Endothelial cell of umbilical vein (primary cell): ENCODE results near the gene SMG1. TPM values are rescaled to one million over a fixed set of nuclear protein-coding genes. Genes with fewer than 3 reads are reported as not detected.

Experiments used
- BruUV-seq: library from RNA; stranded (reverse); fragments of 400-500 nt; replicated peaks from 2 replicates; lab custom pipeline; 2021; lab: Mats Ljungman, UMichigan
- CTCF ChIA-PET: fragments of 300-600, 350-600 bp; sonication (Branson Sonifier 250); formaldehyde crosslinking; loops from one replicate; lab custom pipeline; 2021; ENCODE audit warnings: antibody characterized with exemption, inconsistent platforms; lab: Charles Lee
- POLR2A ChIA-PET: fragments of 300-600, 350-600 bp; sonication (Branson Sonifier 250); formaldehyde crosslinking; loops from one replicate; lab custom pipeline; 2021; ENCODE audit warnings: antibody characterized with exemption, inconsistent platforms; lab: Charles Lee
- DNase-seq: peaks from one replicate; pipeline ENCODE4 v3.0.0-alpha.2; 2011; ENCODE audit warnings: low read depth, low spot score
- FAIRE-seq: peaks from 2 replicates; lab custom pipeline; 2011; peaks lifted over from hg19 to GRCh38; lab: Jason Lieb, UNC
- H2AFZ ChIP-seq: 2 replicates; pipeline ENCODE4 v1.6.0; 2012; ENCODE audit warnings: low read depth, low read length, control low read depth, inconsistent platforms
- H3K27ac ChIP-seq: 2 replicates; pipeline ENCODE4 v1.5.1; 2011; ENCODE audit warnings: low read depth, mild to moderate bottlenecking, control low read depth, low read length, moderate library complexity; ENCODE audit not compliant: insufficient read depth
- H3K27me3 ChIP-seq, 2 experiments: 2 replicates each; pipeline versions ENCODE4 v1.6.0 to v1.6.1; 2011; ENCODE audit warnings: low read length in 2 of 2, mixed read lengths in 1 of 2; ENCODE audit not compliant: control insufficient read depth in 2 of 2, insufficient read depth in 2 of 2
- H3K36me3 ChIP-seq, 2 experiments: 2 replicates in 1 of 2; 3 replicates in 1 of 2; pipeline ENCODE4 v1.5.1; 2011; ENCODE audit warnings: low read length in 2 of 2, mild to moderate bottlenecking in 1 of 2, moderate library complexity in 1 of 2; ENCODE audit not compliant: control insufficient read depth in 2 of 2, insufficient read depth in 2 of 2; ENCODE audit errors: extremely low read depth in 1 of 2
- H3K4me1 ChIP-seq: 3 replicates; pipeline ENCODE4 v1.5.1; 2011; ENCODE audit warnings: mild to moderate bottlenecking, low read length; ENCODE audit not compliant: control insufficient read depth, insufficient read depth; ENCODE audit errors: extremely low read depth
- H3K4me2 ChIP-seq: 2 replicates; pipeline ENCODE4 v1.6.1; 2011; ENCODE audit warnings: low read length, control low read depth, mixed read lengths; ENCODE audit not compliant: insufficient read depth
- H3K4me3 ChIP-seq, 3 experiments: fragments of 200-600 bp in 1 of 3; sonication (generic), shearing (Covaris generic) in 1 of 3; replicated peaks in 1 of 3; 2 replicates each; pipeline ENCODE4 v1.5.1; 2011 to 2016; ENCODE audit warnings: control low read depth in 3 of 3, low read length in 3 of 3, mild to moderate bottlenecking in 2 of 3, inconsistent platforms in 1 of 3, low read depth in 1 of 3, moderate library complexity in 1 of 3; ENCODE audit not compliant: insufficient read depth in 1 of 3
- H3K79me2 ChIP-seq: 2 replicates; pipeline ENCODE4 v1.6.0; 2012; ENCODE audit warnings: low read length, inconsistent platforms; ENCODE audit not compliant: control insufficient read depth, insufficient read depth
- H3K9ac ChIP-seq: replicated peaks from 2 replicates; pipeline ENCODE3; 2011; ENCODE audit warnings: low read length, control low read depth; ENCODE audit not compliant: insufficient read depth; ENCODE audit errors: extremely low read depth
- H3K9me1 ChIP-seq: replicated peaks from 3 replicates; pipeline ENCODE4 v1.6.0; 2011; ENCODE audit warnings: mild to moderate bottlenecking, low read length; ENCODE audit not compliant: control insufficient read depth, insufficient read depth; ENCODE audit errors: extremely low read depth
- H3K9me3 ChIP-seq: replicated peaks from 2 replicates; pipeline ENCODE4 v1.5.1; 2012; ENCODE audit warnings: low read length, inconsistent platforms; ENCODE audit not compliant: control insufficient read depth, insufficient read depth
- H4K20me1 ChIP-seq: replicated peaks from 2 replicates; pipeline ENCODE3; 2011; ENCODE audit warnings: mild to moderate bottlenecking, low read length; ENCODE audit not compliant: control insufficient read depth, insufficient read depth; ENCODE audit errors: extremely low read depth
- EZH2 ChIP-seq: IDR thresholded peaks from 2 replicates; pipeline ENCODE4 v1.6.1; 2012; ENCODE audit warnings: borderline replicate concordance, low read depth, mild to moderate bottlenecking, moderate library complexity, low read length, inconsistent platforms; ENCODE audit not compliant: severe bottlenecking
- FOS ChIP-seq: IDR thresholded peaks from 2 replicates; pipeline ENCODE4 v1.6.1; 2011; ENCODE audit warnings: mild to moderate bottlenecking, low read length, moderate library complexity, borderline replicate concordance; ENCODE audit not compliant: insufficient read depth
- GATA2 ChIP-seq: IDR thresholded peaks from 2 replicates; pipeline ENCODE4 v1.7.0; 2011; ENCODE audit warnings: low read depth, mild to moderate bottlenecking, moderate library complexity, mixed read lengths, low read length; ENCODE audit not compliant: insufficient read length, insufficient read depth
- JUN ChIP-seq: IDR thresholded peaks from 2 replicates; pipeline ENCODE4 v1.6.1; 2011; ENCODE audit warnings: borderline replicate concordance, low read depth; ENCODE audit not compliant: insufficient read length, insufficient read depth
- MYC ChIP-seq: IDR thresholded peaks from one replicate; pipeline ENCODE4 v1.6.1; 2011; ENCODE audit warnings: mild to moderate bottlenecking, low read depth, low read length
- POLR2A ChIP-seq: IDR thresholded peaks from 2 replicates; pipeline ENCODE4 v1.6.1; 2012; ENCODE audit warnings: low read depth, mild to moderate bottlenecking, control low read depth, low read length
- POLR2AphosphoS5 ChIP-seq: IDR thresholded peaks from 2 replicates; pipeline ENCODE4 v1.6.1; 2012; ENCODE audit warnings: low read depth, mild to moderate bottlenecking, control low read depth, low read length, moderate library complexity; ENCODE audit not compliant: insufficient read depth
- dilution Hi-C: fragments of 300-500 bp; cut with MboI; formaldehyde crosslinking; loops from one replicate; pipeline ENCODE4 v1.15.0; 2019; ENCODE audit warnings: low sequenced_read_pairs; ENCODE audit not compliant: extremely low pct_ligation_motif_present
- intact Hi-C: fragments of 100-400 bp; cut with micrococcal nuclease; formaldehyde crosslinking; loops from one replicate; pipeline ENCODE4 v1.10.0; 2022
- polyA plus RNA-seq, 4 experiments: library from polyadenylated mRNA; depleted of rRNA in 3 of 4; stranded (reverse) in 3 of 4; unstranded in 1 of 4; fragments of >200 nt; gene quantifications; 2 replicates each; pipeline versions ENCODE4 v1.2.1 to v1.2.3, GENCODE V29; 2011 to 2012; ENCODE audit warnings: missing spikeins in 1 of 4
- total RNA-seq: library from RNA; stranded (reverse); gene quantifications from 2 replicates; pipeline ENCODE4 v1.2.3, GENCODE V29; 2021
- TF ChIP-seq, protein P1 (sequence below): IDR thresholded peaks from 2 replicates; pipeline ENCODE4 v1.6.1; 2011; ENCODE audit not compliant: insufficient read depth, insufficient read length
- TF ChIP-seq, protein P2 (sequence below), 2 donors: IDR thresholded peaks; 1 replicate in 1 of 2; 2 replicates in 1 of 2; pipeline ENCODE4 v1.5.1; 2011; ENCODE audit warnings: low read length in 2 of 2, mild to moderate bottlenecking in 2 of 2, moderate library complexity in 2 of 2, control low read depth in 1 of 2, inconsistent platforms in 1 of 2, low read depth in 1 of 2; ENCODE audit not compliant: insufficient read depth in 1 of 2; ENCODE audit errors: extremely low read depth in 1 of 2

SMG1 gene
- total and polyA plus RNA-seq, 2 donors (not counting 3 experiments of a cell fraction or from before 2014, with no cell fraction given), result 14.0 to 90.8 TPM

DNA sequence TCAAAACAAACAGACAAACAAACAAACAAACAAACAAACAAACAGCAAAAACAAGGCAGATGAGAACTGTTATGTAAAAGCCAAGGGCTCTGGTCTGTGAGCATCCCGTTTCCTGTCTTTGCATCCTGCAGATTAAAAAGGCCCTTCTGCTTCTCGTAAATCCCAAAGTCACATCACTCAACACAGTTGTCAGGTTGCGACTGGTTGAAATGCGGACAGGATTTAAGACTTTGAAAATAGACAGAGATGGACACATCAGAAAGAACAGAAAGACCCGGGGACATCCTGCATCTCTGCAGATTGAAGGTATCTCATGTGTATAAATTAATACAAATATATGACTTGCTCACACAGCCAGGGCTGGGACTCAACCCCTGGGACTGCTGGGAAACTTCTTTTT is 39.3 kb upstream of the SMG1 start:
- Histone ChIP-seq H3K36me3 (no peaks in the 10 kb centered on the region), H3K9me1 (no peaks in the 10 kb centered on the region), H3K4me3 (no peak overlapping the region), H3K4me1 (no peaks in the 10 kb centered on the region), H4K20me1 (no peaks in the 10 kb centered on the region), H3K79me2 (no peaks in the 10 kb centered on the region), H3K27me3 (no peaks in the 10 kb centered on the region), H3K9me3 (no peaks in the 10 kb centered on the region), H3K9ac (no peak overlapping the region), H3K4me2 (no peak overlapping the region), H2AFZ (no peak overlapping the region), H3K27ac (no peak overlapping the region)
- FAIRE-seq (no peak), DNase-seq (no peak)
- no TSS peak for BruUV-seq
- dilution Hi-C loops (no loop called here), intact Hi-C loops (loop anchor here (5.0 kb wide), 1 partner anchor 412 kb away; no protein-coding TSS in a partner anchor)
- ChIA-PET CTCF (no interaction called here), POLR2A (no interaction called here)
- no peak for TF ChIP-seq GATA2
- TF ChIP-seq, protein P1, sequence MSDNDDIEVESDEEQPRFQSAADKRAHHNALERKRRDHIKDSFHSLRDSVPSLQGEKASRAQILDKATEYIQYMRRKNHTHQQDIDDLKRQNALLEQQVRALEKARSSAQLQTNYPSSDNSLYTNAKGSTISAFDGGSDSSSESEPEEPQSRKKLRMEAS, result no peak

DNA sequence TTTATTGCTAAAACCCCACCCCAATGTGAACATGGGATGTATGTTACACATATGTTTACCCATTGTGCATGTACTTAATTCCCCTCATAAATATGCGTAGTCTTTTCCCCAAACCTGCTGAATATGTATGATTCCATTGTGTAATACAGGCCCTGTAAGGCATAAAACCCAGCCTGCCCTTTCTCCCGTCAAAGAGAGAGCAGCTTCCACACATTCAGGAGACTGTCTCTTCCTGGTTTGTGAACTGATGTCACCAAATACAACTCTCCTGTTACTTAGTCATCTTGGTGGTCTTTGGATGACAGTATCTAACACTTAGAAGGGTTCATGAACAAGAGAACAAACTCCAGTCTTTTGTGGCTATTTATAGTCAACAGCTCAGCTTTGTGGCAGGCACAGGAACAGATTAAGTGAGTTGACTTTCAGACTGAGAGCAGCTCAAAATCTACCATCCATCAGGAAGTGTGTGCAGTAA is 32.9 kb upstream of the SMG1 start:
- POLR2A ChIA-PET, result no interaction called here
- no peak overlapping the region for H3K27ac ChIP-seq
- no peak for DNase-seq

More for the DNA sequence above, 32.9 kb upstream of the SMG1 start:
- H3K4me3 ChIP-seq, result no peak overlapping the region
- intact Hi-C loops, result no loop called here
- CTCF ChIA-PET, result interaction anchor here (0.8 to 1.1 kb wide), 2 partner anchors 11 to 114 kb away, joined by 3 read pairs; no protein-coding TSS in a partner anchor
- no peak overlapping the region for H3K4me2 ChIP-seq
- H2AFZ ChIP-seq, result no peak overlapping the region
- no peaks in the 10 kb centered on the region for H3K9me1 ChIP-seq
- dilution Hi-C loops, result no loop called here
- no peak for TF ChIP-seq FOS
- TF ChIP-seq, protein P1, result no peak
- TF ChIP-seq, protein P2, sequence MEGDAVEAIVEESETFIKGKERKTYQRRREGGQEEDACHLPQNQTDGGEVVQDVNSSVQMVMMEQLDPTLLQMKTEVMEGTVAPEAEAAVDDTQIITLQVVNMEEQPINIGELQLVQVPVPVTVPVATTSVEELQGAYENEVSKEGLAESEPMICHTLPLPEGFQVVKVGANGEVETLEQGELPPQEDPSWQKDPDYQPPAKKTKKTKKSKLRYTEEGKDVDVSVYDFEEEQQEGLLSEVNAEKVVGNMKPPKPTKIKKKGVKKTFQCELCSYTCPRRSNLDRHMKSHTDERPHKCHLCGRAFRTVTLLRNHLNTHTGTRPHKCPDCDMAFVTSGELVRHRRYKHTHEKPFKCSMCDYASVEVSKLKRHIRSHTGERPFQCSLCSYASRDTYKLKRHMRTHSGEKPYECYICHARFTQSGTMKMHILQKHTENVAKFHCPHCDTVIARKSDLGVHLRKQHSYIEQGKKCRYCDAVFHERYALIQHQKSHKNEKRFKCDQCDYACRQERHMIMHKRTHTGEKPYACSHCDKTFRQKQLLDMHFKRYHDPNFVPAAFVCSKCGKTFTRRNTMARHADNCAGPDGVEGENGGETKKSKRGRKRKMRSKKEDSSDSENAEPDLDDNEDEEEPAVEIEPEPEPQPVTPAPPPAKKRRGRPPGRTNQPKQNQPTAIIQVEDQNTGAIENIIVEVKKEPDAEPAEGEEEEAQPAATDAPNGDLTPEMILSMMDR (IDR thresholded peaks at IDR 0.05; ENCODE audit: extremely low read depth in 1 of 2, insufficient read depth in 1 of 2, low read depth in 1 of 2, low read length in 2 of 2), result no peak
- no peak for TF ChIP-seq MYC
- TF ChIP-seq POLR2A, result no peak
- TF ChIP-seq POLR2AphosphoS5, result no peak
- no peak for TF ChIP-seq EZH2
- no peak for TF ChIP-seq JUN
- TF ChIP-seq GATA2, result no peak
- no peaks in the 10 kb centered on the region for H3K79me2 ChIP-seq
- H3K9me3 ChIP-seq, result no peaks in the 10 kb centered on the region
- FAIRE-seq, result no peak
- peaks cover 4 to 5% of the 10 kb centered on the region in 2 experiments for H3K27me3 ChIP-seq
- H3K36me3 ChIP-seq, result no peaks in the 10 kb centered on the region
- no peak overlapping the region for H3K9ac ChIP-seq
- no TSS peak for BruUV-seq
- H3K4me1 ChIP-seq, result no peaks in the 10 kb centered on the region
- no peaks in the 10 kb centered on the region for H4K20me1 ChIP-seq
